HS-27A (cell line): ENCODE measurements around the gene TMEM121.

Experiments
- DNase-seq: peaks from one replicate; pipeline ENCODE4 v3.0.0-alpha.2; 2012; ENCODE audit warnings: low read depth, missing footprints

Gene TMEM121

DNA sequence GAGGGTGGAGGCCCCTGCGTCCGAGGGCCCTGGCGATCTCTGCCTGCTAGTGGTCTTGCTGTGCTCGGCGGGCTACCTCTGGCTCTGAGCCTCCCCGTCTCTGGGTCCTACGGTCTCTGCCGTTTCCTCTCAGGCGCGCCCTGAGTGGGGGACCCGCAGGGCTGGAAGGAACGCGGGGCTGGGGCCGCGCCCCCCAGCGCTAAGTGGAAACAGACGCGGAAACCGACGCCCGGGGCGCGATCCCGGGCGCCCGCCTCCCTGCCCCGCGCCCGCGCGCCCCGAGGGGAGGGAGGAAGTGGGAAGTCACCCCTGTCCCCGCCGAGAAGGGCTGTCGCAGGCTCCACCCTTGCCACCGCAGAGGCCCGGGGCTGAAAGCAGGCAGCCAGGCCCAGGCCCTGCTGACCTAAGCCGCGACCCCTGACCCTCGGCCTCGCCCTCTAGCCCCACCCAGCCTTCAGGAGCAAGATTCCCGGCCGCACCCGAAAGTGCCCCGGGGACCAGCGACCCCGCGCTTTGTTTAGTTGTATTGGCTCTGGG lies 38.9 kb upstream of the TMEM121 start:
- no peak for DNase-seq

DNA sequence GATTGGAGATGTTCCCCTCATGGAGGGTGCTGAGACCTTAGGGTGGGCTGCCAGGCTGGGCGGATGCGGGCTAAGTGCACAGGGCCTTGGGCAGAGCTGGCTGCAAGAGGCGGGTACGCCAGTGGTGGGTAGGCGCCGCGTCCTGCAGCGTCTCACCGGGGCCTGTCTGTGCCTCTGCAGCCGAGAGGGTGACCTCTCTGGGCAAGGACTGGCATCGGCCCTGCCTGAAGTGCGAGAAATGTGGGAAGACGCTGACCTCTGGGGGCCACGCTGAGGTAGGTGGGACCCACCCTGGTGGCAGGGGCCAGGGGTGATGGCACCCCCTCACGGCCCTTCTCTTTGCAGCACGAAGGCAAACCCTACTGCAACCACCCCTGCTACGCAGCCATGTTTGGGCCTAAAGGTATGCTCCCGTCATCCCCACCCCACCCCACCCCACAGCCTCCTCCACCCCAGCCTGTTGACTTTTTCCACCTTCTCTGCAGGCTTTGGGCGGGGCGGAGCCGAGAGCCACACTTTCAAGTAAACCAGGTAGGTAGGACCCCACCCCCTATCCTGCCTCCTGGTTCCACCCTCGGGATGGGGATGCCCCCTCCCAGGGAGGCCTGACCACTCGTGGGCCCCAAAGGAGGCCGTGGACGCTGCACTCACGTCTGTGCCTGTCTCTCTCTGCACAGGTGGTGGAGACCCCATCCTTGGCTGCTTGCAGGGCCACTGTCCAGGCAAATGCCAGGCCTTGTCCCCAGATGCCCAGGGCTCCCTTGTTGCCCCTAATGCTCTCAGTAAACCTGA lies 38.2 kb upstream of the TMEM121 start:
- no peak for DNase-seq

DNA sequence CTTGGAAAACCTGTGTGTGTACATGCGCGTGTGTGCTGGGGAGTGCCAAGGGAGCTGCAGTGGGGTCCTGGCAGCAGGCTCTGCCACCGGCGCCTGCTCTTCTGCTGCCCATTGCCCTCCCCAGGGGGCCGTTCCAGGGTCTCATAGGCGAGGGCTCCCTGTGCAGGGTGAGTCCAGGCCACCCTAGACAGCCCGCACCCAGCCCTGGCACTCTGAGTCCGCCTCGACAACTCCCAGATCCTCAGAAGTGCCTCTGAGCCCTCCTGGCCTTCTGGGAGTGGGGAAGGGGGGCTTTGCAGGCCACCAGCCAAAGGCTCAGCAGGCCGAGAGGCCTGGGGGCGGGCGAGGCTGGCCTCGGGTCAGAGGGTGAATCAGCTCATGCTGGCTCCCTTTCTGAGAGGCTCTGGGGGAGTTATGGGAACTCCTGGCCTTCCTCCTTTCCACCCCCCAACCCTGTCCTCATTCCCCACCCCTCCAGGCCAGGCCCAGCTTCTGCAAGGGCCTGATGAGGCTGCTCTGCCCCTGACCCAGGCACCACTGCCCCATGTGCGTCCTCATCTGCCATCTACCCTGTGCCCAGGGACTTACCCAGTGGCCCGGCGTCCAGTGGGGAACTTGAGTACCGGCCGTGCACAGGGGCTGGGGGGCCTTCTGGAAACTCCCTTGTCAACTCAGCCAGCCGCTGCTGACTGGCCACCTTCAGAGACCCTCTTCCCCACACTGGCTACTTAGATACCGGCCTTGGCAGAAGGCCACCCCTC lies 37.4 kb upstream of the TMEM121 start:
- DNase-seq: no peak

DNA sequence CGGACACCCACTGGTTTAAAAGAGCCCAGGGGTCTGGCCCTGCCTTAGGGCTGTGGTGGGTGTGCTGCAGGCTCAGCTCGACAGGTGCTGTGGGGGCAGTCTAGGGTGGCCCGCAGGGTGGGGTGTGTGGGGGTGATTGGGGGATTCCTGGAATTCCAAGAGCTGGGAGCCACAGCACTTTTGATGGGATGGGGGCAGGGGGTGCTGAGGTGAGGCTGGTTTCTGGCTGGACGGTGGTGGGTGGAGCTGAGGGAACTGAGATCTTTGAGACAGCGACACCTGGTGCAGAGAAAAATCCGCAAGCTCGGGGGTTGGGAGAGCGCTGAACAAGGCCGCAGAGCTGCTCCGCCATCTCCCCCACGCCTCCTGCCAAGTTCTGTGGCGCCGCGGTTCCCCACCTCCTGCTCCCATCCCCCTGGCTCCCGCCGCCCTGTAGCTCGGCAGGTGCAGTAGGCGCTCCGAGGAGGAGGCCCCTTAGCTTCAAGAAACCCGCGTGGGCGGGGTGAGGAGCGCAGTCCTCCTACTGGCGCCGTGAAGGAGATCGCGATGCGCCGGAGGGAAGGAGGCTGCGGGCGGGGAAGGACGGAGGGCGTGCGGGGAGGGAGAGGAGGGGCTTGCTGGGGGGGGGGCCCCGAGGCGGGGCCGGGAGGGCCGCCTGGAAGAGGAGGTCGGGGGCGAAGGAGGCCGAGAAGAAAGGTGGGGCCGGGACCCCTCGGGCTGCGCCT lies 36.7 kb upstream of the TMEM121 start:
- DNase-seq: peak; percentile 71

DNA sequence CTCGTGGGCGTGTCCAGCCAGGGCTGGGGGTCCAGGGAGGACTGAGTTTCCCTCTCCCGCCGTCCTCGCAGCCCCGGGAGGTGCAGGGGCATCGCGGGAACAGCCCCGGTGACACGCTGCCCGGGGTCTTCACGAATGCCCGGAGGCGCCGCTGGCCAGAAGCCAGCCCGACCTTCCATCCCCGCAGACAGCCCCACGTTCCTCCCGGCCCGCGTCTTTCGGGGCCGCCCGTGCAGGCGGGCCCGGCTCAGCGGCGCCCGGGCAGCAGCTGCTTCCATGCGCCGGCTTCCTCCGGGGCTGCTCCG lies 36.2 kb upstream of the TMEM121 start:
- DNase-seq: no peak

DNA sequence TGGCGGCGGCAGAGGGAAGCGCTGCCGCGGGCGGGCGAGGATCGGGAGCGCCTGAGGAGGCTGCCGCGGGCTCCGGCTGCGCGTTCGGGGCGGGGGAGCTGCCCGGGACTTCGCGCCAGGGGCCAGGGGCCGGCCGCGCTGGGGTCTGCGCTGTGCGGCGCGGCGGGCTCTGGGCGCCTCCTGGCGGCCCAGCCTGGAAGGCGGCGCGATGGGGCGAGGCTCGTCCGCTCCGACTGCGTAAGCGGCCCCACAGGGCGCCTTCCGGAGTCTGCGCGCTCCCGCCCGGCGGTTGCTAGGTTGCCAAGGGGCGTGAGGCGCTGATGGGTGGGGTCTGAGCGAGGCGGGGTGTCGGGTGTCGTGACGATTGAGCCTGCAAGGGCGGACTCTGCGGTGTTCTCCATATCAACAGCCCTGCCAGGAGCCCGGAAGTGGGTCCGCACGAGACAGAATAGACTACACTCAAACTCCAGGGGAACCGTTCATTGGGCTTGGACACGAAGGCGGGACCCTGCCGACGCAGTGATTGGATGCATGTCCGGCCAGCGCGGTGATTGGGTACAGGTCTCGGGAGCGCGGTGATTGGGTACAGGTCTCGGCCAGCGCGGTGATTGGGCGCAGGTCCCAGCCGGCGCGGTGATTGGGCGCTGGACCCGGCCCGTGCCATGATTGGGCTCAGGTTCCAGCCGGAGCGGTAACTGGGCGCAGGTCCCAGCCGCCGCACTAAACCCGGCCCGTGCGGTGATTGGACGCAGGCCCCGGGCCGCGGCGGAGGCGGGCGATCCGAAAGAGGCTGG lies 35.6 kb upstream of the TMEM121 start, which contains the start of gene TEDC1:
TSS of gene TEDC1 (plus strand) at position 675 of the 794 bp plus-strand sequence. CDS start 130 bp downstream, outside the sequence.
- peak; percentile 99 for DNase-seq

DNA sequence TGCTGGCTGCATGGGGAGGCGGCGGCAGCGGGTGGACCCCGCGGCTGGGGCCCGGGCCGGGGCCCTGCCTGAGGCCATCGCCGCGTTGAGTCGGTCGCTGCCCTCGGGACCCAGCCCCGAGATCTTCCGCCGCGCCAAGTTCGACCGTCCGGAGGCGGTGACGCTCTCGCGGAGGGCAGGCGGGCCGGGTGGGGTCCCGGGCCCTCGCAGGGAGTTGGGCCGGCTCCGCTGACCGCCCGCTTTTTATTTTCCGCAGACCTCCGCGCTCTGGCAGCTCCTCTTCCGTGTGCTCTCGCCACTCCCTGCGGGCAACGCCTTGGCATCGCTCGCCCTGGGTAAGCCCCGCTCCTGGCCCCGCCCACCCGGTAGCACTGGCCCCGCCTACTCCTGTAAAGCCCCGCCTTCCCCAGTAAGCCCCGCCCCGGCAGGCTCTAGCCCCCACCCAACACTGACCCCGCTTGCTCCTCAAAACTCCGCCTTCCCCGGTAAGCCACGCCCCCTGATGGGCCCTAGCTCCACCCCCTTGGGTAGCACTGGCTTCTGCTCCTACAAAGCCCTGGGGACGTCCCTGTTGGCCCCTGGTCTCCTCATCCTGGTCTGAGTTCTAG lies 34.9 kb upstream of the TMEM121 start:
- peak; percentile 35 for DNase-seq

DNA sequence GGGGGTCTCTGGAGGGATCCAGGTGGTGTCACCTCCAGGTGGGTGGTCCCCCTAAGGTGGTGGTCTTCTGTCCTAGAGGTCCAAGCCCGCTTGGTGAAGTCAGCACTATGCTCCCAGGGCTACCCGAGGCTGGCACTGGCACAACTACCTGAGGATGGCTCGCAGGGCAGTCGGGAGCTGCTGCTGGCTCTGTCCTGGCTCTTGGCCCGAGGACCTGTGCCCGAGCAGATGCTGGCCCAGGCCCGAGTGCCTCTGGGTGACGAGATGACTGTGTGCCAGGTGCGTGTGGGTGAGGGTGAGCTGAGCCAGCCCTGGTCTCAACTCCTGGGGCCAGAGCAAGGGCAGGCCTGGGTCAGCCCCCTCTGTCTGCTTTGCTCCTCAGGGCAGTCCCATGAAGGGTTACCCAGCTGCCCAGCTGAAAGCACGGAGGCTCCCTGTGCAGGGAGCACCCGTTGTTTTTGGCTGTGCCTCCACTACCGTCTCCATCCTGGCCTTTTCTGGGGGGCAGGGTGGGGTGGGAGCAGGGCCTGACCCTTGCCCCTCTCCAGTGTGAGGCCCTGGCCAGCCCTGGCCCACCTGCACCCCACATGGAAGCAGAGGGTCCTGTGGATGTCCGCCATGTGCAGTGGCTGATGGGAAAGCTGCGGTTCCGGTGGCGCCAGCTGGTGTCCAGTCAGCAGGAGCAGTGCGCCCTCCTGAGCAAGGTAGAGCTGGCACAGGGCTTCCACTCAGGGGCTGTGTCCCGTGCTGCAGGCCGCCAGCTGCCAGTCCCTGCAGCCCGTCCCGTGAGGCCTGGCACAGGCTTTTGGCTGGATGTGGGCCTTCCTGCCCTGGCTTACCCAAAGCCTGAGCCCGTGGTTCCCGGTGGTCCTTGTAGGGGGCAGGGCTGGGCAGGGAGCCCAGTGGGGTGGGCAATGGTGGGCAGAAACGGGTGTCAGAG lies 34.1 kb upstream of the TMEM121 start:
- no peak for DNase-seq

DNA sequence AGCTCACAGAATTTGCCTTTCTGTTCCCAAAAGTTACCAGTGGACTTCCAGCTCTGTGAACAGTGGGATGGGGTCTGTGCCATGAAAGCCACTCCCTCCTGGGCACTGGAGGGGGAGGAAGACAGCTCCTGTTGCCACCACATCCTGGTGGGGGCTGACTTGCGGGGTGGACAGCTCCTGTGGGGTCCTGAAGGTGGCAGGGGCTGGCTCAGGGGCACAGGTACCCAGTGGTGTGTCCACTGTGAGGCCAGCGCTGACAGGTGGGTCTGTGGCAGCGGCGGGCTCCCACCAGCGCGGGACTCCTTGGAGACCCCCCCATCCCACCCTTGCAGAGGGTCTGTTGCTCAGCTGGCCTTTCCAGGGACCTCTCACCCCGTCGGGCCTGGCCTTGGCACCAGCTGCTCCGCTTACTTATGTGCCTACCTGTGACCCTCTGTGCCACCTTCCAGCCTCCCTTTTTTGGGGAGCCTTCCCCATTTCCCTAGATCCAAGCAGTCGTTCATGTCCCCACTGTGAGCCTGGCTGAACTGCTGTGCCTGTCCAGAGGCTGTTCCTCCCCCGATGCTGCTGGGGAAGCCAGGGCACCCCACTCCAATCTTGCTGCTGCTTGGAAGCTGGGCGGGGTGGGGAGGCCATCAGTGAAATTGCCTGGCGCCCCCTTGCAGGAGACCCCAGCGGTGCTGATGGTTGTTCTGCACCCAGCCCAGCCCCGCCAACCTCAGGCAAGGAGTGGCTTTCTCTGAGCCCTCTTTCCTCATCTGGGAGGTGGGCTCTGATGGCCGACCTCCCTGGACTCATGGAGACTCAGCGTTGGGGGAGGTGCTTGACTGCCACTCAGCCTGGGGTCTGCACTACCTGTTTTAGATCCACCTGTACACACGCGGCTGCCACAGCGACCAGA lies 33.2 kb upstream of the TMEM121 start:
- DNase-seq: no peak

DNA sequence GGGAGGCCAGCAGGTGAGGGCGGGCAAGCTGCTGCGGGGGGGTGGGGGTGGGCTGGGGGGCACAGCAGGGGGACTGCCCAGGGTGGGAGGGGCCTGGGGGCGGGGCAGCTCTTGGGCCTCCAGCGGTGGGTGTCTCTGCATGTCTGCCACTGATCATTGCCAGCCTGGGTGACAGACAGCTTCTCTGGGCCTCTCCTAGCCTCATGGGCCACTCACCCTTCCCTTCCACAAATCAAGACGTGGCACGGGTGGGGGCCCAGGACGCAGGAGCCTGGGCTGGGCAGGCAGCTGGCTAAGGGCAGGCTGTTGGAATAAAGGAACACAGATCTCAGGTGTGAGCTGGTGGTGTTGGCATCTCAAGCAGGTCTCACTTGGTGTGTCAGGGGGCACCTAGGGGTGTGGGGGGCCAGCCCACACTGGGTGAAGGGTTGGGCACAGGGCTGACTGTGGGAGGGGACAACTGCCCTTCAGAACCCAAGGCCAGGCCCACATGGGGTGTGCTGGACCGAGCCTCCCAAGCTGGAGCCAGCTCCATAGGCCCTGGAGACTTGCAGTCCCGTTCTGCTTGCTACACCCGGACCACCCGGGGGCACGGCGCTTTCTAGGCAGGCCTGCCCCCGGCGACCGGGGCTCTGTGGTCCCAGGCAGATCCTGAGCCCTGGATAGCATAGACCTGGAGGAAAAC lies 32.3 kb upstream of the TMEM121 start:
- DNase-seq: no peak

DNA sequence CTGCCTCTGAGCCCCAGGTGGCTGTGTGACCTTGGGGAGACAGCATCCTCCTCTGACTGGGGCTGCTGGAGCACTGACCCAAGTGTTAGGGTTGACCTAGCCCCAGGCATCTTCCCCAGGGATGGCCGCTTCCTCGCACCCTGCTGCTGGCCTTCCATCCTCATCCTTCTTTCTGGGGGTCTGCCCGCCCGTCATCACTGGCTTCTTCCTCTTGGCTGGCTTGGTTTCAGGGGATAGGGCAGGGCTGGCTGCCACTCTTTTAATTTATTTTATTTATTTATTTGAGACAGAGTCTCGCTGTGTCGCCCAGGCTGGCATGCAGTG lies 31.8 kb upstream of the TMEM121 start:
- no peak for DNase-seq

DNA sequence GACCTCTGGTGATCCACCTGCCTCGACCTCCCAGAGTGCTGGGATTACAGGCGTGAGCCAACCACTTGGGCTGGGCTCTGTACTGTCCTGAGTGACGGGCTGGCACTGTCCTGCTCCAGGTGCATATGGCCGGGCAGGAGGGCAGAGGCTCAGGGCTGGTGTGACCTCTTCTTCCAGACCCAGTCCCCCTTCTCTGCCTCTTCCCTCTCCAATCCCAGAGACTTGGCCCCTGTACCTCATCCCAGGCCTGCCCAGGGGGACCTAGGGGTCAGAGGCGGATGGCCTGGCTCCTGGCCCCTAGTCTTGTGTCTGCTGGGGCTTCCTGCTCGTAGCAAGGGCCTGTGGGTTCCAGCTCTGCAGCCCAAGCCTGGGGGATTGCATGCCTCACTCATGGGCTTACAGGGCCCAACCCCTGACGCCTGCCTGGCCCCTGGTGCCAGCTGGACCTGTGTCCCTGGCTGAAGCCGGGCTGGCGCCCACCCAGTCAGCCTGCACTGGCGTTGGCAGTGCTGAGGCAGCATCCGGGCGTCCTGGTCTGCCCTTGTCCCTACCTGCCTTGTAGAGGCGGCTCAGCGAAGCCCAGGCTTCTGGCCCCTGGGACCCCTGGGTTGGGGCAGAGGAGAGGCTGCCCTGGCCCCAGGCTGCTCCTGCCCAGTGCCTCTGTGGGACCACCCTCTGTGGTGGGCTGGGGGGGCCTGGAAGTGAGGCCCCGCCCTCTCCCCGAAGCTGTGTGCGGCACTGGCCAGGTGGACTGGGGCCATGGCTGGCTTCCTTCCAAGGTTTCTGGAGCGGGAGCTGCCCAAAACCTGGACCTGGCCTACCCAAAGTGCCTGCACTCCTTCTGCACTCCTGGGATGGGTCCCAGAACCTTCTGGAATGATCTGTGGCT lies 31.0 kb upstream of the TMEM121 start:
- DNase-seq: no peak

DNA sequence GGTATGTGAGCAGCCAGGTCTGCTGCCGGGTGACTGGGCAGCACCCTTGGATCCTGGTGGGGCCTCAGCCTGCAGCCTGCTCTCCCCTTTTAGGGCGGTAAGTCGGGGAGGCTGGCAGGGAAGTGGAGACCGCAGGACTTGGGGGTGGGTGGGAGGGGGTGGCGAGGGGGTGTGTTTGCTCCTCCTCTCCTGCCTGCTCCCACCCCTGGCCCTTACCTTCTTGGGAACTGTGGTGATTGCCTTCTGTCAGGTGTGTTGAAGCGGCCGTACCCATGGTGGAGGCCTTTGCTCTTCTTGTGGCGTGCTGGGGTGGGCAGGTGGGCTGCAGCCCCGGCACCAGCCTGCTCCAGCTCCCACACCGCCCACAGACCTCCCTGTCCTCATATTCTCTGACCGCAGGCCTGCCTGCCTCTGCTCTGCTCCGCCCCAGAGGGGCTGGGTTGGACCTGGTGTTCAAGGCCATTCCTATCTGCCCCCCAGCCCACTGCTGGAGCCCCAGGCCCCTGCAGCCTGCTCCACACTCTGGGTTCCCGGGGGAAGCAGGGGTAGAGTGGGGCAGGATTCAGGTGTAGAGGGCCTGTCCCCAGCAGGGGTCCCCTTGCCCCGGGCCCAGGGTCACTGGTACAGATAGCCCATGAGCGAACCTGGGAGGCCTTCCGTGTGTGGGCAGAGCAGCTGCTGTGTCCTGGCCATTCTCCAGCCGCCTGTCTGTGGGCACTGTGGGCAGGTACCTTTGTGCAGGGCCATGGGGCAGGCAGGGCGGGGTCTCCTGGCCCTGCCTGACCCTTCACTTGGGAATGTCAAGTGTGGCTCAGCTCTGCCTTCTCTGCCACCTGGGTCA lies 30.2 kb upstream of the TMEM121 start:
- no peak for DNase-seq

DNA sequence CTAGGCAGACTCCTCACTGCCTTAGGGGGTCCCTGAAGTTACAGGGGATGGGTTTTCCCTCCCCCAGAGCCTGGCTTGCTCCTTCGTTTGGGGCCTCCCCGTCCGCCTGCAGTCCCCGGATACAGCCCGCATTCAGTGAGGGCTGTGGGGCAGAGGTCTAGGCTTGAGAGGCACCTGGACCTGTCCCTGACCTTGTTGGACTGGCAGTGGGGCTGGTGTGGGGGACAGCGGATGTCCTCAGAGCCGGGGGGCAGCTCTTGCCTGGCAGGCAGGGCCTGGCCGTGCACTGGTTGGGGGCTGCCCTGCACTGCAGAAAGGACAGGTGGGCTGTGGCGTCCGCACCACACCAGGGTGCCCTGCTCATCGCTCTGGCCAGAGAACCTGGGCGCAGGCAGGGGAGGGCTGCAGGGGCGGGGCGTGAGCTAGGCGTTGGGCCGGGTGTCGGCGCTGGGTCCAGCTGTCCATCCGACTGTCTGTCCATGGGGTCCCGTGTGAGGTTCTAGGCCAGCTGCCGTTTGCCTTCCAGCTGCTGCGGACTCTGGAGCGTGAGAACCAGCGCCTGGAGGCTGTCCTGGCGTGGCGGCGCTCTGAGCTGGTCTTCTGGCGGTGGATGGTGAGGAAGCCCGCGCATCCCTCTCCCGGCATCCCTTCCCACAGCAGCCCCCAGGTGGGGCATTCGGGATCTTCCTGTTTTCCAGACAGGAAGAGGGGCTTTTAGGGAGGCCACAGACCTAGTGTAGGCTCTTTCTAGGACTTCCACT lies 29.4 kb upstream of the TMEM121 start:
- DNase-seq: no peak

DNA sequence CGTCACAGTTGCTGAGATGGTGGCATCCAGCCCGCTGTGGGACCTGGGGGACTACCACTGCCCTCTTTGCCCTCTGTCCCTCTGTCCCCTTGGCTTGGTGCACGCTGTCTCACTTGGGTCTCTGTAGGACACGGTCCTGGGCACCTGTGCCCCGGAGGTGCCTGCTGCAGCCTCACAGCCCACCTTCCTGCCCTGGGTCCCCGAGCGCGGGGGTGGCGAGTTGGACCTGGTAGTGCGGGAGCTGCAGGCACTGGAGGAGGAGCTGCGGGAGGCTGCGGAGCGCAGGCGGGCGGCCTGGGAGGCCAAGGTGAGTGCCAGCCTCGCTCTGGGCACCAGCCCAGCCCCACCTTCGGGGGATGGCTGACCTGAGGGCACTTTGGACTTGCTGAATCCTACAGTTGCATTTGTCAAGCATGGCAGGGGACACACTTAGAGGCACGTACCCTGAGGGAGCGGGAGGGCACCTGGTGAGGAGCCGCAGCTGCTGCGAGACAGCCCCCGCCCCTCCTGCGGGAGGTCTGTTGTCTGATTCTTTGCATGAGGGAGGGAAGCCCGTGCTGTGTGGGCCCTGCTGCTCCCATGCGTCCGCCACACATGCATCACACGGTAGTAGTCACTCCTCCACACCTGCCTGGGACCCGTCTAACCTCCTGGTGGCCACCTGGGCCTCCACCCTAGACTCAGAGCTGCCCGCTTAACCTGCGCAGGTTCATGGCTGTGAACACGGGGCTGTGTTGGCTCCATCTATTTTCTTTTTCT lies 28.5 kb upstream of the TMEM121 start:
- DNase-seq: no peak
